ENCODE measurements around the gene POPDC2.

DNA sequence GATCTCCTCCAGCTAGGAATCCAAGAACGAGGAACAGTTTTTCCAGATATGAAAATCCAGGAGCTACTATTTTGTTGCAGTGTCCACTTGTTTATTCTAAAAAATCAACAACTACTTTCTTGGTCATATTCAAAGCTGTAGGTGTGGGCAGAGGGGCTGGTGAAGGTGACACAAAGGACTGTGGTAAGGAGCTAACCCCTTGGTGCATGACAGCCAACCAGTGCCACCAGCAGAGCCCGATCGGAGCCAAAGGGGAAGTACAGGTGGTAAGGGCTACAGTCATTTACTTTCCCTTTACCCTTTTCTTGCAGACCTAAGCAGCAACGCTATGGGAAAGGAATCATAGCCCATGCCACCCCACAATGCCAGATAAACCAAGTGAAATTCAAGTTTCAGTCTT lies 32.0 kb downstream of the POPDC2 start:
- TF ChIP-seq POLR2A (IDR thresholded peaks at IDR 0.05; ENCODE audit: low read length): no peak
- no peak for TF ChIP-seq GATA1 (IDR thresholded peaks at IDR 0.05; ENCODE audit: low read depth, low read length)
